Mesenchymal stem cell (in vitro differentiated cells and primary cell): ENCODE measurements around the gene APEH.

ENCODE experiments used
- DNase-seq: peaks from one replicate; pipeline ENCODE4 v3.0.0-alpha.2; 2013
- H2AFZ ChIP-seq: one replicate; pipeline ENCODE4 v1.6.1; 2013; ENCODE audit warnings: low read depth, mild to moderate bottlenecking, control low read depth, inconsistent platforms, low read length, moderate library complexity
- H2AK5ac ChIP-seq: 2 replicates; pipeline ENCODE4 v1.6.1; 2013; ENCODE audit warnings: low read length, moderate library complexity, mild to moderate bottlenecking, inconsistent platforms; ENCODE audit not compliant: severe bottlenecking
- H2BK120ac ChIP-seq: one replicate; pipeline ENCODE4 v1.6.1; 2013; ENCODE audit warnings: low read depth, mild to moderate bottlenecking, inconsistent platforms, low read length, moderate library complexity
- H2BK12ac ChIP-seq, 2 experiments: one replicate each; pipeline ENCODE4 v1.6.1; 2013; ENCODE audit warnings: inconsistent platforms in 2 of 2, low read length in 2 of 2, mild to moderate bottlenecking in 2 of 2, moderate library complexity in 2 of 2, control low read depth in 1 of 2
- H2BK15ac ChIP-seq: one replicate; pipeline ENCODE4 v1.6.1; 2013; ENCODE audit warnings: mild to moderate bottlenecking, low read depth, inconsistent platforms; ENCODE audit not compliant: poor library complexity, severe bottlenecking
- H2BK5ac ChIP-seq: 2 replicates; pipeline ENCODE4 v1.6.1; 2013; ENCODE audit warnings: low read depth, mild to moderate bottlenecking, low read length, control low read depth, inconsistent platforms; ENCODE audit not compliant: poor library complexity, severe bottlenecking
- H3K14ac ChIP-seq, 2 experiments: one replicate each; pipeline ENCODE4 v1.6.1; 2013; ENCODE audit warnings: inconsistent platforms in 2 of 2, low read length in 2 of 2, control low read depth in 1 of 2, mild to moderate bottlenecking in 1 of 2, moderate library complexity in 1 of 2
- H3K18ac ChIP-seq, 2 experiments: one replicate each; pipeline ENCODE4 v1.6.1; 2013; ENCODE audit warnings: inconsistent platforms in 2 of 2, low read length in 2 of 2, control low read depth in 1 of 2, low read depth in 1 of 2, mild to moderate bottlenecking in 1 of 2
- H3K23ac ChIP-seq, 2 experiments: one replicate each; pipeline ENCODE4 v1.6.1; 2013; ENCODE audit warnings: inconsistent platforms in 2 of 2, low read length in 2 of 2, mild to moderate bottlenecking in 2 of 2, moderate library complexity in 2 of 2, control low read depth in 1 of 2
- H3K27ac ChIP-seq: 2 replicates; pipeline ENCODE4 v1.5.1; 2013; ENCODE audit warnings: mild to moderate bottlenecking, moderate library complexity, low read length, control low read depth, inconsistent platforms; ENCODE audit not compliant: poor library complexity, severe bottlenecking
- H3K27me3 ChIP-seq, 2 experiments: 2 replicates each; pipeline versions ENCODE4 v1.6.1 to v1.7.0; 2013; ENCODE audit warnings: low read length in 2 of 2, mild to moderate bottlenecking in 2 of 2, moderate library complexity in 2 of 2, control low read depth in 1 of 2, inconsistent platforms in 1 of 2; ENCODE audit not compliant: control insufficient read depth in 1 of 2, insufficient read depth in 1 of 2
- H3K36me3 ChIP-seq, 2 experiments: 2 replicates each; pipeline versions ENCODE4 v1.6.1 to v1.7.0; 2013; ENCODE audit warnings: low read length in 2 of 2, control low read depth in 1 of 2, inconsistent platforms in 1 of 2, low read depth in 1 of 2, mild to moderate bottlenecking in 1 of 2; ENCODE audit not compliant: insufficient read depth in 2 of 2, control insufficient read depth in 1 of 2
- H3K4ac ChIP-seq, 2 experiments: one replicate each; pipeline ENCODE4 v1.6.1; 2013; ENCODE audit warnings: inconsistent platforms in 2 of 2, low read length in 2 of 2, mild to moderate bottlenecking in 2 of 2, moderate library complexity in 2 of 2, control low read depth in 1 of 2, low read depth in 1 of 2
- H3K4me1 ChIP-seq: 2 replicates; pipeline ENCODE4 v1.6.1; 2013; ENCODE audit warnings: low read depth, low read length, control low read depth; ENCODE audit not compliant: control insufficient read depth, insufficient read depth
- H3K4me2 ChIP-seq: 2 replicates; pipeline ENCODE4 v1.6.1; 2013; ENCODE audit warnings: low read length, mild to moderate bottlenecking, inconsistent platforms; ENCODE audit not compliant: poor library complexity, severe bottlenecking
- H3K4me3 ChIP-seq, 2 experiments: 2 replicates each; pipeline versions ENCODE4 v1.5.1 to v1.7.0; 2013; ENCODE audit warnings: low read length in 2 of 2, mild to moderate bottlenecking in 2 of 2, control low read depth in 1 of 2, low read depth in 1 of 2; ENCODE audit not compliant: insufficient read depth in 1 of 2
- H3K79me1 ChIP-seq: replicated peaks from 2 replicates; pipeline ENCODE4 v1.6.1; 2013; ENCODE audit warnings: mild to moderate bottlenecking, control low read depth, low read length, inconsistent platforms; ENCODE audit not compliant: poor library complexity, severe bottlenecking
- H3K9ac ChIP-seq: 2 replicates; pipeline ENCODE4 v1.7.0; 2013; ENCODE audit warnings: mild to moderate bottlenecking, low read length, moderate library complexity
- H3K9me3 ChIP-seq: 2 replicates; pipeline ENCODE4 v1.7.0; 2013; ENCODE audit warnings: mild to moderate bottlenecking, low read length; ENCODE audit not compliant: control insufficient read depth
- H4K8ac ChIP-seq: one replicate; pipeline ENCODE4 v1.6.1; 2013; ENCODE audit warnings: inconsistent platforms, mild to moderate bottlenecking, low read length, moderate library complexity
- H4K91ac ChIP-seq: one replicate; pipeline ENCODE4 v1.6.1; 2013; ENCODE audit warnings: mild to moderate bottlenecking, low read length, inconsistent platforms
- WGBS: methylation state at CpG from one replicate; pipeline ENCODE4 v1.1.7; 2013; ENCODE audit warnings: mixed read lengths; 5-methylcytosine and 5-hydroxymethylcytosine counted together

Gene APEH

DNA sequence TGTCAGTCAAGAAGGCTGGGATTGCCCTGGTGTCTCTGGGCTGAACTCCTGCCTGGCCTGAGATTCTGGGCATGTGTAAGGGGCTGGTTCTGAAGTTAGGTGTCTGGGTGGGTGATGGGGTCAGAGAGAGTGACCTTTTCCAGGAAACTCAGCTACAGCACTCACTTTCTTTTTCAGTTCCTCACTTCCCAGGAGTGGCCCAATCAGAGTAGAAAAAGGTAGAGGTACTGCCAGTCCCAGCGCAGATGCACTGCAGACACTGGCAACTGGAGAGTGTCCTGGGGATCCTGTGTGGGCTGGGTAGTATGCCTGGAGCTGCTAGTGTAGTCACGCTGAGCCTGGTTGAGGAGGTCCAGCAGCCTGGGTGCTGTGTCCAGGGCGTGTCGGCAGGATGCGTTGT, 46.5 kb upstream of the APEH start:
- no peak overlapping the region for H3K4me2 ChIP-seq
- no peak overlapping the region for H3K14ac ChIP-seq
- H2BK12ac ChIP-seq = no peak overlapping the region
- H2AK5ac ChIP-seq = no peak overlapping the region
- H4K8ac ChIP-seq = no peak overlapping the region
- WGBS = 97% methylated on average over 5 of the region's 5 CpGs
- no peak overlapping the region for H4K91ac ChIP-seq
- no peak overlapping the region for H2BK5ac ChIP-seq
- no peaks in the 10 kb centered on the region for H3K79me1 ChIP-seq
- H3K36me3 ChIP-seq = no peaks in the 10 kb centered on the region
- no peak for DNase-seq
- no peak overlapping the region for H3K9ac ChIP-seq
- no peak overlapping the region for H3K18ac ChIP-seq
- no peak overlapping the region for H2BK15ac ChIP-seq
- H3K4me1 ChIP-seq = peaks cover 6% of the 10 kb centered on the region
- no peak overlapping the region for H2AFZ ChIP-seq
- H2BK120ac ChIP-seq = no peak overlapping the region
- H3K9me3 ChIP-seq = peaks cover 9% of the 10 kb centered on the region
- H3K23ac ChIP-seq = no peak overlapping the region
- no peak overlapping the region for H3K4ac ChIP-seq
- H3K4me3 ChIP-seq = no peak overlapping the region
- H3K27ac ChIP-seq = no peak overlapping the region
- peaks cover 5 to 57% of the 10 kb centered on the region in 2 experiments for H3K27me3 ChIP-seq

- Histone ChIP-seq H3K27ac (no peak overlapping the region), H3K4ac (no peak overlapping the region), H3K79me1 (no peaks in the 10 kb centered on the region), H3K9ac (no peak overlapping the region), H4K8ac (no peak overlapping the region), H2BK12ac (no peak overlapping the region), H3K18ac (no peak overlapping the region), H3K23ac (no peak overlapping the region), H3K4me1 (peaks cover 6% of the 10 kb centered on the region), H3K36me3 (no peaks in the 10 kb centered on the region), H2BK5ac (no peak overlapping the region), H2BK120ac (no peak overlapping the region), H3K14ac (no peak overlapping the region), H2AFZ (no peak overlapping the region), H3K4me2 (no peak overlapping the region), H4K91ac (no peak overlapping the region), H3K4me3 (no peak overlapping the region), H2BK15ac (no peak overlapping the region), H3K9me3 (peaks cover 9% of the 10 kb centered on the region), H3K27me3 (peaks cover 5 to 51% of the 10 kb centered on the region in 2 experiments), H2AK5ac (no peak overlapping the region)
- DNase-seq = no peak
- 97% methylated on average over 2 of the region's 2 CpGs for WGBS
These were observed 45.9 kb upstream of the APEH start for GRCh38 chr3:49628249-49628648.

DNA sequence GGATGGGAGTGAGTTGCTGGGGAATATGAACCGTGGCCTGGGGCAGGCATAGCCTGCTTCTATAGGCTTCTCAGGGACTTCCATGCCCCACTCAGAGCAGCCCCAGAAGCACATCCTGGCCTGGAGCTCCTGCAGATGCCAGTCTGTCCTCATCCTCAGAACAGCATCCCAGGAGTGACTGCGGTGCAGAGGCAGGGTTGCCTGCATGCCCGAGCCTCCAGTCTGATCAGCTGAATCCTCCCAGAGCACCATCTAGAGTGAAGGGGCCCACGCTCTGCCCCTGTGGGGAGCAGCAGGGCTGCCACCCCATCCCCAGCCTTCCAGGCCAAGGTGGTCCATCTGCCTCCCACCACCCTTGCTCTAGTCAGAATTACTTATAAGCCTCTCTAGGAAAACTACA, 44.7 kb upstream of the APEH start:
- Histone ChIP-seq H2BK12ac (no peak overlapping the region), H2BK15ac (no peak overlapping the region), H3K18ac (no peak overlapping the region), H3K23ac (no peak overlapping the region), H2AK5ac (no peak overlapping the region), H2BK5ac (no peak overlapping the region), H3K36me3 (no peaks in the 10 kb centered on the region), H4K8ac (no peak overlapping the region), H3K4me2 (no peak overlapping the region), H4K91ac (no peak overlapping the region), H3K4me3 (no peak overlapping the region), H2BK120ac (no peak overlapping the region), H3K9me3 (peaks cover 9% of the 10 kb centered on the region), H3K27ac (no peak overlapping the region), H3K4me1 (peaks cover 6% of the 10 kb centered on the region), H3K4ac (no peak overlapping the region), H3K27me3 (peaks cover 5 to 46% of the 10 kb centered on the region in 2 experiments), H3K14ac (no peak overlapping the region), H3K79me1 (no peaks in the 10 kb centered on the region), H2AFZ (no peak overlapping the region), H3K9ac (no peak overlapping the region)
- DNase-seq = no peak
- WGBS = 83% methylated on average over 3 of the region's 4 CpGs

- Histone ChIP-seq H3K9me3 (peaks cover 9% of the 10 kb centered on the region), H4K91ac (no peak overlapping the region), H3K4ac (no peak overlapping the region), H3K4me3 (no peak overlapping the region), H2AK5ac (no peak overlapping the region), H3K18ac (no peak overlapping the region), H2BK5ac (no peak overlapping the region), H2BK12ac (no peak overlapping the region), H3K27me3 (peaks cover 5 to 45% of the 10 kb centered on the region in 2 experiments), H2BK15ac (no peak overlapping the region), H4K8ac (no peak overlapping the region), H3K9ac (no peak overlapping the region), H2BK120ac (no peak overlapping the region), H3K14ac (no peak overlapping the region), H3K27ac (no peak overlapping the region), H3K4me2 (no peak overlapping the region), H3K23ac (no peak overlapping the region), H3K36me3 (no peaks in the 10 kb centered on the region), H3K4me1 (peaks cover 6% of the 10 kb centered on the region), H2AFZ (no peak overlapping the region), H3K79me1 (no peaks in the 10 kb centered on the region)
- 84% methylated on average over 4 of the region's 6 CpGs for WGBS
- no peak for DNase-seq
These were observed 44.3 kb upstream of the APEH start for GRCh38 chr3:49629866-49630265.
